C4-2B (cell line): ENCODE measurements around the gene SLC44A5.

ENCODE experiments used
- H3K27ac ChIP-seq: fragments of 450-650 bp; 2 replicates; pipeline ENCODE4 v1.5.1; 2017
- CTCF ChIP-seq: fragments of 450-650 bp; conservative IDR thresholded peaks from 2 replicates; pipeline ENCODE4 v1.5.1; 2017; ENCODE audit warnings: mild to moderate bottlenecking
- ZFX ChIP-seq: fragments of 450-650 bp; IDR thresholded peaks from 2 replicates; pipeline ENCODE4 v1.6.1; 2017

The SLC44A5 gene

DNA sequence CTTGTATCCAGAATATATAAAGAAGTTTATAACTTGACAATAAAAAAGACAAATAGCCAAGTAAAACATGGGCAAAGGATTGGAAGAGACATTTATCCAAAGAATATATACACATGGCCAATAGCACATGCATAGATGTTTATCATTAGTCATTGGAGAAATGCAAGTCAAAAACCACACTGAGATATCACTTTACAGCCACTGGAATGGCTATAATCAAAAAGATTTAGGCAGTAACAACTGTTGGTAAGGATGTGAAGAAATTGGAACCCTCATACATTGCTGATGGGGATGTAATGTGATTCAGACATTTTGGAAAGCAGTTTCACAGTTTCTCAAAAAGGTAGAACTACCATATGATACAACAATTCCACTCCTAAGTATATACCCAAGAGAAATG is 51.1 kb downstream of the SLC44A5 start:
- TF ChIP-seq CTCF (no peak), ZFX (no peak)
- H3K27ac ChIP-seq, result no peak overlapping the region

GRCh38 chr1:75559136-75559535 is 51.8 kb downstream of the SLC44A5 start:
- no peak for TF ChIP-seq CTCF
- no peak for TF ChIP-seq ZFX
- no peak overlapping the region for H3K27ac ChIP-seq

DNA sequence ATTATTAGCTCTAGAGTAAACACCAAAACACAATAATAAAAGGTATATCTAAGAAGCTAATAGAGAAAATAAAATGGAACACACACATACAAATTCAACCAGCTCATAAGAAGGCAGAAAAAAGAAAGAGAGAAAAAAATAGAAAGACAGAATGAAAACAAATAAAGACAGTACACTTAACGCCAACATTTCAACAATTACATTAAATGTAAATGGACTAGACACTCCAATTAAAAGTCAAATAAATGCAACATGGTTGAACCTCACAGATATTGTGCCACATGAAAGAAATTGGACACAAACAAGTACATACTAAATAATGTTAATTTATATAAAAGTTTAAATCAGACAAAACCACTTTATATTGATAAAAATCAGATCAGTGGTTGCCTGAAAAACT is 56.0 kb downstream of the SLC44A5 start:
- TF ChIP-seq CTCF (no peak), ZFX (no peak)
- H3K27ac ChIP-seq, result no peak overlapping the region

GRCh38 chr1:75554181-75554580 is 56.7 kb downstream of the SLC44A5 start:
- H3K27ac ChIP-seq, result no peak overlapping the region
- no peak for TF ChIP-seq CTCF
- TF ChIP-seq ZFX, result no peak

DNA sequence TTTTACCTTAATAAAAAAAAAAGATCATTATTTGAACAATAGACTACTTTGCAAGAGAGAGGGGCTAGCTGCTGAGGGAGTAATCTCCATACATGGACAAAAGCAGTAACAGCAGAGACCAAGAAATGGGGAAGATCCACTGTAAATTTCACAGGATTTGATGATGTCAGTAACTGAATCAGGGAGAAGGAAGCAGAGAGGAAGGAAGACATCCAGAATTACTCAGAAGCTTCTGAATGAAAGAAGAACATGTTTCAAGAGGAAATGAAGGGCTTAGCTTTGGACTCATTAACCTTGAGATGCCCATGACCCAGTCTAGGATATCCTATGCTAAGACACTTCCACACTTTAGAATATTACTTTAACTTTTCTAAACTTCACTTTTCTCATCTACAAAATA is 60.4 kb downstream of the SLC44A5 start:
- H3K27ac ChIP-seq, result no peak overlapping the region
- TF ChIP-seq ZFX, result no peak
- TF ChIP-seq CTCF, result no peak

- TF ChIP-seq CTCF, result no peak
- no peak for TF ChIP-seq ZFX
- no peak overlapping the region for H3K27ac ChIP-seq
Measured at GRCh38 chr1:75548721-75549480, 62.0 kb downstream of the SLC44A5 start.

- no peak overlapping the region for H3K27ac ChIP-seq
- no peak for TF ChIP-seq ZFX
- TF ChIP-seq CTCF, result no peak
Measured at GRCh38 chr1:75543705-75544104, 67.2 kb downstream of the SLC44A5 start.
